Activated CD4-positive, alpha-beta T cell treated with anti-CD3 and anti-CD28 coated beads, Interleukin-2, amount 50 U/mL, for 4 hours (primary cell): ENCODE measurements around the gene NTN5.
A peak's percentile ranks its signal among the peaks of the same experiment; 100 is the strongest.
"Not testable (repeated sequence)": the region's sequence is repeated elsewhere in the genome, so short reads cannot be mapped to it uniquely, and the experiment has no call there.

Experiments used
- DNase-seq, 2 experiments: peaks; one replicate each; pipeline ENCODE4 v3.0.0-alpha.2; 2020

NTN5 gene, protein sequence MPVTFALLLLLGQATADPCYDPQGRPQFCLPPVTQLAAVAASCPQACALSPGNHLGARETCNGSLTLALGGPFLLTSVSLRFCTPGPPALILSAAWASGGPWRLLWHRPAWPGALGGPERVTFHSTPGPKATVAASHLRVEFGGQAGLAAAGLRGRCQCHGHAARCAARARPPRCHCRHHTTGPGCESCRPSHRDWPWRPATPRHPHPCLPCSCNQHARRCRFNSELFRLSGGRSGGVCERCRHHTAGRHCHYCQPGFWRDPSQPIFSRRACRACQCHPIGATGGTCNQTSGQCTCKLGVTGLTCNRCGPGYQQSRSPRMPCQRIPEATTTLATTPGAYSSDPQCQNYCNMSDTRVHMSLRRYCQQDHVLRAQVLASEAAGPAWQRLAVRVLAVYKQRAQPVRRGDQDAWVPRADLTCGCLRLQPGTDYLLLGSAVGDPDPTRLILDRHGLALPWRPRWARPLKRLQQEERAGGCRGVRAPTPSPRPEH

DNA sequence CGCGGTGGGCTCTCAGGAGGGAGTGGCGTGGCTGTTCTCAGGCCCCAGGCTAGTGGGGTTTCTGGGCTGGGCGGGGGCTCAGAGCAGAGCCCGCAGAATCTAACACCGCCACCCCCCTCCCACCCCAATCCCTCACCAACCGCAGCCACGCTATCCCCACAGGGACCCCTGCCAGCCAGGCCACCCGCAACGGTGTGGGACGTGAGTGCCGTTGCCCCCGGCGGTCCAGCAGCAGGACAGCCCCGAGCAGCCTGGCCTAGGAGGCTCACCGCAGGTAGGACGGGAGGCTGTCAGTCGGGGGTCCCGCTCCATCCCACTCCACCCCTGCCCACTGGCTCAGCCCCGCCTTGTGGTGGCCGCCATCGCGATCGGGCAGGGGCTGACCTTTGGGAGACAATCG is at the start of gene NTN5:
Gene NTN5 (minus strand): TSS at position 24 of the 400 bp plus-strand sequence. CDS start 2,031 bp downstream, outside the sequence.
- no peak for DNase-seq

DNA sequence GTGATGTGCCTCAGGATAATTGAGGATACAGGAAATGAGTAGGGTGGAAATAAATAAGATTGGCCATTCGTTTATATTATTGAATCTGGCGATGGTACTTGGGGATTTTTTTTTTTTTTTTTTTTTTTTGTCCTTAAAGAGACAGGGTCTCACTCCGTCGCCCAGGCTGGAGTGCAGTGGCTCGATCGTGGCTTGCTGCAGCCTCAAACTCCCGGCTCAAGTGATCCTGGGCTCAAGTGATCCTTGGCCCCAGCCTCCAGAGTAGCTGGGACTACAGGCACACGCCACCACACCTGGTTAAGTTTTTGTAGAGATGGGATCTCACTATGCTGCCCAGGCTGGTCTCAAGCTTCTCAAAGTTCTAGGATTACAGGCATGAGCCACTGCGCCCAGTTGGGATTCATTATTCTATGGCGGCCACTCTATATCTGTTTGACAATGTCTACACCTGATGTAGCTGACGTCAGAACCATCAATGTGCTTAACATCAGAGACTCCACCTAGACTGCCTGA is 49.4 kb upstream of the NTN5 start:
- DNase-seq: no peak

DNA sequence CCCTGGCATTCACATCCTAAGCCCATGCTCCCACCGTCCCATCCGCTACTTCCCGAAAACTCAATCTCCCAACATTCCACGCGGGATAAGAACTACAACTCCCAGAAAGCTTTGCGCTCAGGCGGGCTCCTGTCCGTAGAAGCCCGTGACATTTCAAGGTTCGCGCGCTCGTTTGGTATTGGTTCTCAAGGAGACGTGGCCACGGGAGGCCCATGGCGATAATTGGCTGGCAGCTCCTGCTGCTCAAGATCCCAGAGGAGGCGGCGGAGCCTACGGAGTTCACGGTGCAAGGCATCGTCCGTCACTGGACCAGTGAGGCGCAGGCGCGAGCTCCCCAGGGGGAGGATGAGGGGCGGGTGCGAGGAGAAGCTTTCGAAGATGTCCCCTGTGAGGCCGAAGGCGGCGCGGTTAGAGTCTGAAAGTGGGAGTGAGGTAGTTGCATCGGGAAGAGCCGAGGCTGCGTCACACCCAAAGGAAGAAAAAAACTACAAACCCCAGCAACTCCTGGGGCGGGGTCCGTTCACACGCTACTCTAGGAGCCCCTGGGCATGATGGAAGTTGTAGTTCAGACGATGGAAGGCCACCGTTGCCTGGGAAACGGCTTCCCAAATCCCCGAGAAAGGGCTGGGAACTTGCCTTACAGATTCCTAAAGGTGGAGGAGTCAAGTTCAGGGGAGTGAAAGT is 47.9 kb upstream of the NTN5 start:
- peak; percentile 85 to 86 for DNase-seq

DNA sequence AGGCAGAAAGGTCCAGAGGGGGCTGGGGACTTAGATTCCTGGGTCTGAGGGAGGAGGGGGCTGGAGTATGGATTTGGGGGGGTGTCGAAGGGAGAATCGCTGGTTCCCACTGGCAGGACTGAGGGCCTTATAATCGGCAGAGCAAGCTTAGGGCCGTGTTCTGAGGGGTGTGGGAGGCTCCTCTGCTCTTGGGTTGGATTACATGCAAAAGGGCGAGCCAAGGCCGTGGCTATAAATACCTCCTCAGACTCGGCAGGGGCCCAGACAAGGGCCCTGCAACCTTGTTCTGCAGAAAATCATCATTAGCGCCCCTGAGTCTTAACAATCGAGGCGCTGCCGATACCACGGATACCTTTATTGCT is 47.4 kb upstream of the NTN5 start:
- DNase-seq: no peak

DNA sequence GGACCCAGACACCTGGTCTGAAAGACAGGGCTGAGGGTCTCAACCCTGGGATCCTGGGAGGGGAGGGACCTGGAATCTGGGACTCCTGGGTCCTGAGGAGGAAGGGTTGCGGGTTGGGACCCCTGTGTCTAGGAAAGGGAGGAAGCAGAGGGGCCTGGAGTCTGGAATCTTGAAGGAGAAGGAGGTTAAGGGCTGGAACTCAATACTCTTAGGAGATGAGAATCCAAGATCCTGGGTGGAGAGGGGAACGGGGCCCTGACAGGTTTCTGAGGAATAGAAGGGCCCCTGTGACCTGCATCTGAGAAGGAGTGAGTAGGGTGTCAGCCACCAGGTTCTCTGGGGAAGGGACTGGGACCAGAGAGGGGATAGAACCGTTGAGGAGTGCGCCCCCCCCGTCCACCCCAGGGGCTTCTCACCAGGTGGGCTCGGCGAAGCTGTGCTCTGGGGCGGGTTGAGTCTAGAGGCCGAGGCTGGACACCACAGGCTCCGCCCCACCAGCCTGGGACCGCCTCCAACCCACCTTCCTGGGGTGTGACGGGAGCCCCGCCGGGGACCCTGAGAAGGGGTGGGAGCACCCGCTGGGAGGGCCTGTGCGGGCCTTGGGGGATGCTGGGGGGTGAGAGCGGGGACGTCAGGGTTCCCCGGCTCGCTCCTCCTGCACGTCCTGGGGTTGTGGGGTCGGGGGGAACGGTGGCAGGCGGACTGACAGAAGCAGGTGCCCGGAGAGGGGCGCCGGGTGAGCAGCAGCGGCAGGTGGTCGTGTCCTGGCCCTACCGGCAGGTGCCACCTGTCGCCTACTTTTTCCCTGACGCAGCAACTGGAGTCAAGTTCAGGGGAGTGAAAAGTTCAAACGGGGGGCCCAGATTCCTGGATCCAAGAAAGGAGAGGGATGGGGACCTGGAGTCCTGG is 46.7 kb upstream of the NTN5 start, which contains the start of gene MAMSTR:
Gene MAMSTR (minus strand): TSS at position 463 of the 909 bp plus-strand sequence. CDS start 694 bp downstream, outside the sequence.
- no peak for DNase-seq

DNA sequence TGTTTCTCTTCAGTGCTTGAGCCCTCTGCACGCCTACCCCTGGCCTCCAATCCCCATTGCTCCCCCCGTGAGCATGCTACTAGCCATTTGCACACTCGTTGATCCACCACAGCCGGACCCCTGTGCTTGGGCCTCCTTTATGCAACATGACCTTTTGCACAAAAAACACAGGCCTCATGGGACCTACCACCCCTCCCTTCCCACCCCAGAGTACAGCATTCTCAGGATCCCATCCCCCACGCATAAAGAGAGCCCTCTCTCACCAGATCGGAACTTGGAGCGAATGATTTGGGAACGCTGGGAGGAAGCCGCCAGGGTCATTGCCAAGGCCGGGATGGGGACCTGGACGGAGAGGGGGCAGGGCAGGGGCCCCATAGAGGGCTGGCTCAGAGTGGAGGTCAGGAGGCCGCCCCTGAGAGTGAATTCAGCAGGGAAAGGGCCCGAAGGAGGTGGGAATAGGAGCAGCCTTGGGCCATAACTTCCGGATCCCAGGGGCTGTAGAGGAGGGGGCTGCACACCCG is 46.0 kb upstream of the NTN5 start:
- DNase-seq: no peak

DNA sequence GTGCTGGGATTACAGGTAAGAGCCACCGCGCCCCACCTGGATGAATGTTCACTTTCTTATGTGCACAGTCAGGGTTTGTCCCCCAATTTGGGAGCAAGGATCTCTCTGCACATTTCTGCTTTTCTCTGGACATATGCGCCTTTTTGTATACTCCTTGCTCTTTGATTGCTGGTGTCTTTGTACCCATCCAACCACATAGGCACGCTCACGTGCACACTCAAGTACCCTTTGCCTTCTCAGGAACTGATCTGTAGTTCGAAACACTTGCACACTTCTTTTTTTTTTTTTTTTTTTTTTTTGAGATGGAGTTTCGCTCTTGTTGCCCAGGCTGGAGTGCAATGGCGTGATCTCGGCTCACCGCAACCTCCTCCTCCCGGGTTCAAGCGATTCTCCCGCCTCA is 45.3 kb upstream of the NTN5 start:
- not testable (repeated sequence) for DNase-seq

DNA sequence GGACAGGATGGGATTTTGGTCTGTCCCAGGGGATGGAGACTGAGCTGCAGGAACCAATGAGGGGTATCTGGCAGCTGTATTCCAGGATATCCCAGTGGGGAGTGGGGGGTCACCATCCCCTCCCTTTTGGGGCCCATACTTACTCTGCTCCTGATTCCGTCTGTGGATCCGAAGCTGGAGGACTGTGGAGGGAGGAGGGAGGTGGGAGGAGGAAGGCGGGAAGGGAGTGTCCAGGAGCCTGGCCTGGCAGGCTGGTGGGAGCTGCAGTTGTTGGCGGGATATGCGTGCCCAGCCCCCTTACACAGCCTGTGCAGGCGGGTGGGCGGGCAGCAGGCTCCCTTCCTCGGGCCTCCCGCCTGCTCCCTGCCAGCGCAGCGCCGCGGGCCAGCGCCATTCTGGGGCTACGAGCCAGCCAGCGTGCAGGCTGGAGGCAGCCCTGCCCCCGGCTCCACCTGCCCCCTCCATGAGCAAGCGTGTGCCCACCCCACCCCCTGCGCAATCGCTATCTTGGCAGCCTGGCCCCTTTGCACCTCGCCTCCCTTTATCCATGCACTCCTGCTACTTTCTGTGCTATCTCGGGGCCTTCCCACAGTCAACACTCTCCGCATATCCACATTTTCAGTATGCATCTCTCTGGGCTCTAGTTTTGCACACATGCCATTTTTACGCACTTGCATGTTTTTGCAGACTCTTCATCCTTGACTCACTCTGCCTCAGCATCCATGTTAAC is 43.9 kb upstream of the NTN5 start:
- DNase-seq: no peak

DNA sequence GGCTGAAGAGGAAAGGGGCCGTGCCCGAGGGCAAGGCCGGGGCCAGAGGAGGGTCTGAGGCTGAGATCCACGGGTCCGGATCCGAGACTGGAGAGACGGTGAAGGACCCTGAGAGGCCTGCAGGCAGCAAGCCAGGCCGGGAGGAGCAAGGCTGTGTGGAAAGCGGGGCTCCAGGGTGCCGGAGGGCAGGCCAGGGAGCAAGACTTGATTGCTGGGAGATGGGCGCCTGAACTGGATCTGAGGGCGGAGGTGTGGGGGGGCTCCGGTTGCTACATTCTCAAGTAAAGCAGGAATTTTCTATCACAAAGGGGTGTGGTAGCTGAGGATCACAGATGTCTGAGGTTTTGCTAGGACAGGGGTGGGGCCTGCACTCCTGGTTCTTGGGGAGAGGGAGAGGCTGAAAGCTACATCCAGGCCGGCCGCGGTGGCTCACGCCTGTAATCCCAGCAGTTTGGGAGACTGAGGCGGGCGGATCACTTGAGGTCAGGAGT is 42.9 kb upstream of the NTN5 start:
- DNase-seq: no peak

DNA sequence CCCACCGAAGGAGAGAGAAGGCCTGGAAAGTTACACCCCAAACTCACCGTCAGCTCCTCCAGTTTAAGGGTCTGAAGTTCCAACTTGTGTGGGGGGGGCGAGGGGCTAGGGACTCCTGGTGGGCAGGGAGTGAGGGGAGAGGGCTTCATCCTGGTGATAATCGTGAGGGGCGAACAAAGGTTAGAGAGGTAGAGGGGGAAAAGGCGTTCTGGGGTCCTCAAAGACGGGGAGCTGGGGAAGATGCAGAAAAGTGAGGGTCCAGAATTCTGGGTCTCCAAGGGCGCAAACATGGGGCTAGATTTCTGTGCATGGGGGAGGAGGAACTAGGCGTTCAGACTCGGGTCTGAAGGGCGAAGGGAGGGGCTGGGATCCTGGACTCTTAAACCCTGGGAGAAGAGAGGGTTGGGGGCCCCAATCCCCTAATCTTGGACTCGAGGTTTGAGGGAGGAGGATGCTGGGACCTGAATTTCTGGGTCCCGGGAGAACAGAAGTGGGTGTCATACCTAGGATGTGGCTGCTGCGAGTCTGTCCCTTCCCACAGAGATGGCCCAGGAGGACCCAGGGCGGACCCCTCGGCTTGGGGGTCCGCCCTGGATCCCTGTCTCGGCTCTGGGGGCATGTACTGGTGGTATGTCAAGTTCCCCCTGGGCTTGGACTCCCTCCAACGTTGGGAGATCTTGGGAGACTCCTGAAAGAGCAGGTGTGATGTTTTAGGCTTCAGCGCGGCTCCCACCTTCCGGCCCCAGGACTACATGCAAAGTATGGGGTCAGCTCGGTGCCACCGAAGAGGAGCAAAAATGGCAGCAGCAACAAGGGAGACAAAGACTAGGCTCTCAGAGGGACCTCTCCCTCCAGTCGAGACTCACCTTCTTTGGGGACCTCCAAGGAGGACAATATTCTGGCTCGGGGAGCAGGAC is 42.2 kb upstream of the NTN5 start:
- no peak for DNase-seq

DNA sequence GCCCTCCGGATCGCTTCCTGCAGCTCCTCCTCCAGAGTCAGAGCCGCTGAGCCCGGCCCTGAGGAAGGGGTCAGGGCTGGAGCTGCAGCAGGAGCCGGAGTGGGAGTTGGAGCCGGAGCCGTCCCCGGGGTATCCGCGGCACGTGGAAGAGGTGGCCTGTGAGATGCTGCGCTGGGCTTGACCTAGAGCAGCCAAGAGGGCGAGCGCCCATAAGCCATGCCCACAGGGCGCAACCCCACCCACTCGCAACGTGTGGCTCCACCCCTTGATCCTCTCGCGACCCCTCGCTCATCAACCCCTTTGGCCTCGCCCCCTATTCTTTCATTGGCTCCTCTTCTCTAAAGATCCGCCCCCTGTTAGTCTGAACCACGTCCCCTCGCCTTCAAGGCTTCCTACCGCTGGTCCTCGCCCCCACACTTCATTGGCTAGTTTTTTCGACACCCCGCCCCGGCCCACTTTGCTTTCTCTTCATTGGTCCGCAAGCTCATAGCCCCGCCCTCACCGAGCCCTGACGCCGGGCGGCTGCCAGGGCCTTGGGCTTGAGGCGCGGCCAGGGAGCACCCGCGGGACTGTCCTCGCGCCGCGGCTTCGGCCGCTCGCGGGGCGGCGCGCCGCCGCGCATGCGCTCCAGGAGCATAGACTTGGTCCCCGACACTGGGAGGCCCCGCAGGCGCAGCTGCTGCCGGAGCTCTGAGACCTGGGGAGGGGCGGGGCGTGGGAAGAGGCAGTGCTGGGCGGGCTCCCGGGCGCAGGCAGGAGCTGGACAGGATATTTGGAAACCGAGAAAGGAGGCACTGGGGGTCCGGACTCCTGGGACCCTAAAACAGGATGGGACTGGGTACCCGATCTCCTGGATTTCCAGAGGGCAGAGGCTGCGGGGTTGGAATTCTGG is 41.3 kb upstream of the NTN5 start:
- DNase-seq: peak; percentile 96

DNA sequence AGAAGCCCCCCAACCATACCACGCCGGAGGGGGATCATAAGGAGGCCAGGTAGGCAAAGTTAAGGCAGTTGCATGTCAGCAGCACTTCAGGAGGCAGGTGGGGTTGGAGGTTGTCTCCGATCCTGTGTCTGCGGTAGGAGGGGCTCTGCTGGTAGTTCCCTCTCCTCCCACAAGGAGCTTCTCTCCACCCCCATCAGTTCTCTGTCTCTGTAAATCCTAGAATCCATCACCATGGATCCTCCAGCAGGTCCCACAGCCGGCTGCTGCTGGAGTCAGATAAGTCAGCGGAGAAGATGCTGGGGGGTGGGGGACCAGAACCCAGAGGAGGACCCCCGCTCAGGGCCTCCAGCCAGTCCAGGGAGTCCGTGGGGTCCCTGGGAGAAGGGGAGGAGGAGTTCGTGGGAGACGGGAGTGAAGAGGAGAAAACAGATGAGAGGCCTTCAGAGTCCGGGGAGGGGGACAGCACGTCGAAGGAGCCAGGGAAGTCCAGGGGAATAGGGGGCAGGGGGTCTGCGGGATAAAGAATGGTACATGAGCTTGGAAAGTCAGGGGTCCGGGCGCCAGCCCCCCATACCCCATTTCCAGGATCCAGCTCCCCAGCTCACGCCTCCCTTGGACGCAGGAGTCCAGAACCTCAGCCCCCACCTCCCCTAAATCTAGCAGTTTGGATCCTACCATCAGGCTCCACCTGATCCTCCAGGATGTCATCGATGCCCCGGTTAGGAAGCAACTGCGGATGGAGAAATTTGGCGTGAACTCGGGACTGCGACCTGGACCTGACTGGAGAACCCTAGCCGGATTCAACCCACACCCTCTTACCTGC is 40.4 kb upstream of the NTN5 start:
- no peak for DNase-seq

DNA sequence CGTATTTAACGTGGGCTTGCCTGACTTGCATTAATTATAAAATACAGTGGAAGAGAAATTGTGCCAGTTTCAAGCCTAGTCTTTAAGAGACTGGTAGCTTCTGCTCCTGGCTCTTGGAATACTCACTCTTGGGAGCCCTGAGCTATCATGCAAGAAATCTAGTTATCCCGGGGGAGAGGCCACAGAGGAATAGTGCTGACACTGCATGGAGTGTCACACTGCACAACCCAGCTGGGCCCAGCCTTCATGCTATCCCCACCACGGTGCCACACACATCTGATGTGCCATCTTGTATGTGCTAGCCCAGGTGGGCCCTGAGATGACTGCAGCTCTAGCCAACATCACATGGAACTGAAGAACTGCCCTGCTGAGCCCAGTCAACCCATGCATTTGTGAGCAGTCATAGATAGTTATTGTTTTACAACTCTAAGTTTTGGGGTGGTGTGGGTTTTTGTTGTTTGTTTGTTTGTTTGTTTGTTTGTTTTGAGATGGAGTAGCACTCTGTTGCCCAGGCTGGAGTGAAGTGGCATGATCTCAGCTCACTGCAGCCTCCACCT is 38.4 kb upstream of the NTN5 start:
- no peak for DNase-seq

DNA sequence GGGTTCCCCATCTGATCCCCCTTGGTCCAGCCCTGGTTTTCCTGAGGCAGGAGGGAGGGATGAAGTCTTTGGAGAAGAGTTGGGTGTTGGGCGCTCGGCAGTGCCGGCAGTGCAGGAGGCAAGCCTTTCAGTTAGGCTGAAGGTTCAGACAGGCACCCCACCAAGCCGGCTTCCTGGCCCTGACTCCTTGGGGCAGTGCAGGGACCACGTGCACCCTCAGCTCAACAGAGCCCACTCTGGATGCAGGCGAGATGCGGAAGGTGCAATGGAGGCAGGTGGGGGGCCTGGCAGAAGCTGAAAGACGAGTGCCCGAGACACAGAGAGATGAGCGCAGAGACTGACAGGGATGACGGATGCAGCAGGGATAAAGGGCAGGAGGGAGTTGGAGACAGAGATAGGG is 35.7 kb upstream of the NTN5 start:
- no peak for DNase-seq

DNA sequence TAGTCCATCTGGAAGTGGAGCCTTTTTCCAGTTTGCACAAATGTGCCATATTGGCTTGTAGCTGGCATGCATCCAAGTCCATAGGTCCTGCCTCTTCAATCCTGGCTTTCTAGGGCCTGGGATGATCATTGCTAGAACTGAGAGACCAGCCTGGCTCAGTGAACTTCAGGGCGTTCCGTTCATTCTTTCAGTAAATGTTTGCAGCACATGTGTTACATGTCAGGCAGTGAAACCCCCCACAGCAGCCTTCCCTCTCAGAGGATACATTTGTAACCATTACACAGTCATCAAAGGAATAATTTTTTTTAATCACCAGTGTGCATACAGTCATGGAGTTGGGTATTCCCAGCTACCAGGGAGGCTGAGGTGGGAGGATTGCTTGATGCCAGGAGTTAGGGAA is 32.6 kb upstream of the NTN5 start:
- no peak for DNase-seq

DNA sequence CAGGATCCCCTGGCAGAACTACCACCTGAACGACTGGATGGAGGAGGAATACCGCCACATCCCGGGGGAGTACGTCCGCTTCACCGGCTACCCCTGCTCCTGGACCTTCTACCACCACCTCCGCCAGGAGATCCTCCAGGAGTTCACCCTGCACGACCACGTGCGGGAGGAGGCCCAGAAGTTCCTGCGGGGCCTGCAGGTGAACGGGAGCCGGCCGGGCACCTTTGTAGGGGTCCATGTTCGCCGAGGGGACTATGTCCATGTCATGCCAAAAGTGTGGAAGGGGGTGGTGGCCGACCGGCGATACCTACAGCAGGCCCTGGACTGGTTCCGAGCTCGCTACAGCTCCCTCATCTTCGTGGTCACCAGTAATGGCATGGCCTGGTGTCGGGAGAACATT is 30.5 kb upstream of the NTN5 start:
- no peak for DNase-seq

DNA sequence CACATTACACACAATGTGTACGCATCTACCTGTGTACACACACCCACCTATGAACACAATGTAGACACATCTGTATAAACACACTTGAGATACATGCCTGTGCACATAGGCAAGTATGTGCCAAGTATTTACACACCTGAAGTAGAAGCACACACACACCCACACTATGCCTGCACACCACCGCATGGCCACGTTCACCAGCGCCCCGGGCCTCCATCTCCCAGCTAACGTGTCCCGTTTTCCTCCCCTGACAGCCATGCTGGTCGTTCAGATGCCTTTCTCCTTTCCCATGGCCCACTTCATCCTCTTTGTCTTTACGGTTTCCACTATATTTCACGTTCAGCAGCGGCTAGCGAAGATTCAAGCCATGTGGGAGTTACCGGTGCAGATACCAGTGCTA is 29.9 kb upstream of the NTN5 start:
- no peak for DNase-seq

DNA sequence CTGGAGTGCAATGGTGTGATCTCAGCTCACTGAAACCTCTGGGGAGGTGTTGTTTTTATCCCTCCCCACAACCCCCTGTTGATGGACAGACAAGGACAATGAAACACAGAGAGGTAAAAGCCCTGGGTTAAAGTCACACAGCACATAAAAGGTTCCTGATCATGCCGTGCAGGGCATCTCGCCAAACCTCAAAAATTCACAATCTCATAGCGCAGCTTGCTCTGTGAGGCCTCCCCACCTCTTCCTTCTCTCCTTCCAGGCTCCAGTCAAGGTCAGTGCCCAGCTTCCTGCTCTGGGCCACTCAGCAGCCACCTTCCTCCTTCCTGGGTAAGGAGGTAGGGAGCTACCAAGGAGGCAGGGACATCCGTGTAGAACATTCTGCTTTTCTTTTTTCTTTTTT is 25.2 kb upstream of the NTN5 start:
- DNase-seq: no peak
